ENCODE results near the gene RNF169.

GRCh38 chr11:74844072-74844471 lies 95.4 kb downstream of the RNF169 start:
- TF ChIP-seq POLR2A (IDR thresholded peaks at IDR 0.05): no peak
- no peak for TF ChIP-seq CTCF (IDR thresholded peaks at IDR 0.05)
